C1 segment of cervical spinal cord (tissue), 14 donors: ENCODE results near the gene ENPP6.
"Not testable (repeated sequence)": the region's sequence is repeated elsewhere in the genome, so short reads cannot be mapped to it uniquely, and the experiment has no call there.

Experiments used
- DNase-seq, 14 donors: peaks; one replicate each; lab custom pipeline; 2025; lab: John Stamatoyannopoulos, UW

The ENPP6 gene

DNA sequence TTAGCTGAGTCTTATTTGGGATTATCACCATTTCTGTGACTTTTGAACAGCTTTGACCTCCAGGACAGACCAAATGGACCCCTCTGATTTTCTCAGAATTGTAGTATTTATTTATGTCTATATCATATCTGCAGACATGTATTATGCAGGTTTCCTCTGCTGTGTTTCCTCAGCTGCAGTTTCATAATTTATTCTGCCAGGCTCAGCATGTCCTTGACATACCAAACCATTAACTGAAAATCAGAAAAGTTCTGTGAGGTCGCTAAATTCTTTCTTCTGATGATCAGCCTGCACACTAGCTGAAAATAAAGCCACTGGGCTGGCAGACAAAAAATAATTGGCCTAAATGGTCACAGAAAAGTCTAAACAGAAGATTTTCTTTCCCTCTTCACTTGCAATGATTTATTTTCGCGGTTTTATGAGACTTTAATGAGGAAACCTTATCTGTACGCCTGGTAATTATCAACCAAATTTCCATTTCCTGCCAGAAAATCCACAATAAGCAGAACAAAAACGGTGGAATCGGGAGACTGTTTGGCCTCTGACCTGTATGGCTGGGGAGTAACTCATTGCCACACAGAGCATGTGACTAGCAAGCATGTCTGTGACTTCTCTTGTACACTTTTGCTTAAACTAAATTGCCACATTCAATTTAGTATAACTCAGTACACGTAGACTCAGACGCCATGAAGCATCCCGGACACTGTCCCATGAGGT is 150.9 kb downstream of the ENPP6 start:
- DNase-seq, result no peak

DNA sequence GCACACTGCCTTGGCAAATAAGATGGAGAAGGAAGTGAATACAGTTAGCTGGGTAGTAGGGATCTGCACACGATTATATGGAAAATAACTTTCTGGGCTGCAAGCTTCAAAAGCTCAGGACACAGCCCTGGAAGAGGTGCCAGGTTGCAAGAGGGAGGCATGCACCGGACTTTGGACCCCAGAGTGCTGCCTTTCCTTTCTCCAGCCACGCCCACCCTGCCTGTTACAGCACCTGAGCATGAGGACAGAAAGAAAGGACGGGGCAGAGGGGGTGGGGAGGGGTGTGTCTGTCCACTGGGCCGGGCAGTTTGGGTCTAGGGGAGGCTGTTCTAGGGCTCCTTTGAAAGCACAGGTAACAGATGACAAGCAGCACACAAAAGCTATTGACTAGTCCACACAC is 152.8 kb downstream of the ENPP6 start:
- no peak for DNase-seq

DNA sequence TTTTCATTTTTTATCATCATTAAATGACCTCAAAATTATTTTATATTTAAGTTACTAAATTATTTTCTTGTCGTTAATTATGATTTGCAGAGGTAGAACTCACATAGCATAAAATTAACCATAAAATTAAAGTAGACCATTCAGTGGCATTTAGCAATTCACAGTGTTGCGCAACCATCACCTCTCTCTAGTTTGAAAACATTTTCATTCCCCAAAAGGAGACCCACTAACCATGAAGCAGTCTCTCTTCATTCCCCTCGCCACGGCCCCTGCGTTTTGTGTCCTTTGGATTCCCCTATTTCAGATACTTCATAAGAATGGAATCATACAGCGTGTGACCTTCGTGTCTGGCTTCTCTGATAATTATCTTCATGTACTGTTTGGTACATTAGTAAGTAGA is 154.9 kb downstream of the ENPP6 start:
- no peak for DNase-seq

DNA sequence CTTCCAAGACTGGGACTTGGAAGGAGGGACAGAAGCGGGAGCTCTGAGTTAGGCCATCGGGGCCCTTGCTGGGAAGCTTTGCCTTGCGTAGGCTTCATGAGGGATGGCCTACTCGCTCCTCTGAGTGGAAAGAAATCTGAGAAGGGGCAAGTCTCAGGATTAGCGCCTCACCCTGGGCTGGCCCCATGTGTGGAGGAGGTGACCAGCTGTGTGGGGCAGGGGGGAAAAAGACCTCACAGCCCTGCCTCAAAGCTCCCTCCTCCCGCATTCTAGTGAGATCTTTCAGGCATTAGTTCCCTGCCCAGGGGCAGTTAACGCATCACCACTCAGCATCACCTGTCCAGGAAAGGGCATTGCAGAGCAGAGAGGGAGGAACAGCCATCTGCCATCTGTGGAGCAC is 156.1 kb downstream of the ENPP6 start:
- DNase-seq, result no peak

DNA sequence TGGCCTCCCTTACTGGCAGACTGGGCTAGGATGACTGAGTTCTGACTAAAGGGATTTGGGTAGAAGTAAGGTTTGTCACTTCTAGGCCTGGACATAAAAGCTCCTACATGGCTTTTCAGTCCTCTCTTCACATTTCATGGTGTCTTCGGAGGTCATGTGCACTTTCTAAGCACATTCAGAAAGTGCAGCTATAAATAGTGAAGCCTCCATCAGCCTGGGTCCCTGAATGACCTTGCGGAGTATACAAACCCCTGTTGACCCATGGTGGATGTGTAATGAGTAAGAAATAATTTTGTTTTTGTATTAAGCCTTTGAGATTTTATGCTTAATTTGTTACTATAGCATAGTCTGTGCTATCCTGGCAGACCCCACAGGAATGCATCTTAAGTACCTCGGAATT is 158.6 kb downstream of the ENPP6 start:
- no peak for DNase-seq

DNA sequence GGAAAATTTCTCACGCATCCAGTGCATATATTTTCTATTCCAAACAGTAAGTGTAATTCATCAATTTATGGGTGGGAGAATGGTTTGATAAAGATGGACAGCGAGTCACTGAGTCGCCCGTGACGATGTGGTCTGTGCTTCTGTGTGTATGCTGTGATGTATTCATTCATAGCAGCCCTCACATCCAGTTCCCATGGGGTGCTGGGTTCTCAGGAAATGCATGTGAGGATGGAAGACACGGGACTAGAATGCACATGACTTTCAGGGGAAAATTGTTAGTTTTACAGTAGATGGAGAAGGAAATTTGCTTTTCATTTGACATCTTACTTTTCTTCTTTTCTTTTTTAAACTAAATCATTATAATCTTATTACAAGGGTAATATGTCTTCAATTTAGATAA is 159.6 kb downstream of the ENPP6 start:
- DNase-seq, result no peak

DNA sequence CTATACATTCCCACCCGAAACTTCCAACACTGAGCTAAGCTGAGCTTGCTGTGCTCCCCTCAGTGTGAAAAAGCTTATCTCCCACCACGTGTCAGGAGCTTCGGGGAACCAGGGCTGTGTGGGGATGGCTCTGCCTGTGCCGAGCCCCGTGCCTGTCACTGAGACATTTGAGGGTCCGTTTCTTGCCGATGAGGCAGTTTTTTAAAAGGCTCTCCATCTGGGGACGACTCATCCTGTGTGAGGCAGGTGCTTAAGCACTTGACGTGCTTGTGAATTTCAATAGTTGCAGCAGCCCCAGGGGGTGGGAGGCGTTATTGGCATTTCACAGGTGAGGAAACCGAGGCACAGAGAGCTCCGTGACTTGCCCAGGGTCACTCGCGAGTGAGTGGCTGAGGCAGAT is 160.8 kb downstream of the ENPP6 start:
- DNase-seq, result no peak

DNA sequence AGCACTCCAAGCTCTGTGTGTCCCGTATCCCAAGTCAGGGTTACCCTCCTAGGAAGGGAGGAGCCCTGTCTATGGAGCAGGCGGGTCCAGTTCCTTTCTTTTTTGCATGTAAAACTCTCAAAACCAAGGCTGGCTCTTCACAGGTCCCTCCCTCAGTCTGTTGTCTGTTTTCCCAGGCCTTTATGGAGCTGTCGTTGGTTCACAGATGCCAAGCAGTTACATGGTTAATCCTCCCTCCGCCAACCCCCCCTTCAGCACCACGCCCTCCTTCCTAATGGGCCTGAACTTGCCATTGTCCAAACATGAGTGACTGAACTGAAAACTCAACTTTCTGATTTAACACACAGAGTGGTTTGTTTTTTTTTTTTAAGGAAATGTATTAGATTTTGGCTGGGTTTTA is 164.2 kb downstream of the ENPP6 start:
- DNase-seq, result no peak

DNA sequence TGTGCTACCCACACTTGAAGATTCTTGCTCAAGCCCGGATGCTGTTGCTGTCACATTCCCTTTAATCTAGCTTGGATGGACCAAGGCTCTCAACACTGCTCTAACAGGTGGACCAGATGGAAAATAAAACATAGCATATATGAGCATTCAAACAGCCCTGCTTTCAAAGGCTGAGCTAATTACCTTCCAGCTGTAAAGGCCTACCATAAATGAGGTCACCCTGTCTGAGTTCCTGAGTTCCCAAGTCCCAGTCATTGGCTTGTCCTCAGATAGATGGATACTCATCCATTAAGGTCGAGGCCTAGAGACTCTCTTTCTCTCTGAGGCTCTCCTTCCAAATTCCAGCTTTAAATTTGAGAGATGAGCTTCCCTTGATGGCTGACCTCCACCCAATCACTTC is 165.1 kb downstream of the ENPP6 start:
- no peak for DNase-seq

DNA sequence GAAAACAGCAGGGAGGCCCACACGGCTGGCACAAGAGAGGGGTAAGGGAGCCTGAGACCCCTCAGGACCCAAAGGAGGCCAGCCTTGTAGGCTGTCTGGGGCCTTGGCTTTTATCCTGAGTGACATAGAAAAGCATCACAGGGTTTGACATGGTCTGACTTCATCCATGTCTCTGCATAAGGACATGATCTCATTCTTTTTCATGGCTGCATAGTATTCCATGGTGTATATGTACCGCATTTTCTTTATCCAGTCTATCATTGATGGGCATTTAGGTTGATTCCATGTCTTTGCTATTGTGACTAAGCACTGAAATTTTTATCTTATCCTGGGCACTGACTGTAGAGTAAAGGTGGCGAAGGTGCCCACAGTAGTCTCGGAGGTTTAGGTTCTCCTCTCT is 166.4 kb downstream of the ENPP6 start:
- not testable (repeated sequence) for DNase-seq

DNA sequence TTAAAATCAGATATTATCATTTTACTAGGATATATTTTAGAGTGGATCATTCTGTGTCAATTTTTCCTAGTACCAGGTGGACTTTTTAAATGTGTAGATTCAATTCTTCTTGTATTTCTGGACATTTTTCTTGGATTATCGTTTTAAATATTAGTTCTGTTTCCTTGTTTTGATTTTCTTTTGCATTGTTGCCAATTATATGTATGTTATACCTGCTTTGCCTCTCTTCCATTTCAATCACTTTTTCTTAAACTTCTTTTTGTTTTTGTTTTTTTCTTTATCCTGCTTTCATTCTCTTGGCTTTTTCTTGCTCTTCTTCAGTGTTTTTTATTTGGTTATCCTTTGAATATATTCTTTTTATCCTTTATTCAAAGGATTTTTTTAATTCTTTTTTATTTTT is 171.5 kb downstream of the ENPP6 start:
- DNase-seq, result no peak

DNA sequence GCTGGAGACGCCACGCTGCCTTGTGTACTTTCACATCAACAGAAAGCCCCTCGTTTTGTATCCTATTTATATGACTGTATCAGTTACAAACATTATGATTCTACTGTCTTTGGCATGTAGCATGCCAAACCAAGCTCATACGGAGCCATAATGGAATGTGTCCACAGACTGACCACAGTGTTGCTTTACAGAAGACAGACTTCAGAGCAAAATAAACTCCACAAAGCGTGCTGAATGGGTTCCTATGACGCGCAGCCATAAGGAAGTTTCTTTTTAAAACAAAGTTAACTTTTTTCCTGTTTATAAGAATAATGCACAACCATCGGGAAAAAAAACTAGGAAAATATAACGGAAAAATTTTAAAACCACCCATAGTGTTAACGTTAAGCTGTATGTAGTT is 176.5 kb downstream of the ENPP6 start:
- DNase-seq, result no peak

DNA sequence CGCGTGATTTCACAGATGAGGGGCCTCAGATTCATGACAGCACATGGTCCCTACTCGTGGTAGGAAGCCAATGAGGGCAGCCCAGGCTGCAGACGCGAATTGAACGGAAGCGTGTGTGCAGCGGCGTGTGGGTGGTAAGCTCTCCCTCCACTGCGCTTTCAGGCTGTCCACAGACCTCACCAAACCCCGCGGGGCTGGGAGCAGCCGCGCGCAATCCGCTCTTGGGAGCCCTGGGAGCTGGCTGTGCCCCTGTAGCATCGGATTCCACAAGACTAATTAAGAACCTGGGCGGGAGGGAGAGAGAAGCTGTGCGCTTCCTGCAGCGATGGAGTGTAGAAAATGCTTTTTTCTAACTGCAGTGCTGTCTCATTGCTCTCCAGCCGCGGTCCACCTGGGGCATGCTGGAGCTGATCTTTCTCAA is 177.7 kb downstream of the ENPP6 start:
- no peak for DNase-seq
